Liver (tissue), 9 donors: Measurements from ENCODE around the gene COX7A2. TPM values are rescaled to one million over a fixed set of nuclear protein-coding genes. Genes with fewer than 3 reads are reported as not detected.

Source experiments
- DNase-seq: peaks from one replicate; pipeline ENCODE4 v3.0.0-alpha.2; 2017; ENCODE audit warnings: low spot score
- H3K27ac ChIP-seq, 2 donors: one replicate each; pipeline ENCODE4 v1.7.0; 2013; ENCODE audit warnings: inconsistent platforms in 2 of 2, low read length in 2 of 2, control low read depth in 1 of 2, low read depth in 1 of 2, mild to moderate bottlenecking in 1 of 2
- H3K27me3 ChIP-seq, 4 donors: one replicate each; pipeline versions ENCODE4 v1.6.1 to v1.7.0; 2013; ENCODE audit warnings: low read length in 3 of 4, inconsistent platforms in 1 of 4, mild to moderate bottlenecking in 1 of 4, moderate library complexity in 1 of 4; ENCODE audit not compliant: control insufficient read depth in 4 of 4, insufficient read depth in 4 of 4
- H3K36me3 ChIP-seq, 4 donors: one replicate each; pipeline versions ENCODE4 v1.6.1 to v1.7.0; 2013; ENCODE audit warnings: low read length in 3 of 4, mild to moderate bottlenecking in 3 of 4, low read depth in 1 of 4, moderate library complexity in 1 of 4; ENCODE audit not compliant: control insufficient read depth in 4 of 4, insufficient read depth in 3 of 4
- H3K4me1 ChIP-seq, 4 donors: one replicate each; pipeline versions ENCODE4 v1.6.1 to v1.7.0; 2013; ENCODE audit warnings: low read length in 3 of 4, mild to moderate bottlenecking in 3 of 4, moderate library complexity in 1 of 4; ENCODE audit not compliant: control insufficient read depth in 4 of 4, insufficient read depth in 4 of 4
- H3K4me3 ChIP-seq, 3 donors: one replicate each; pipeline versions ENCODE4 v1.6.1 to v1.7.0; 2013; ENCODE audit warnings: low read length in 3 of 3, control low read depth in 1 of 3, low read depth in 1 of 3, mild to moderate bottlenecking in 1 of 3
- H3K9ac ChIP-seq, 2 donors: one replicate each; pipeline ENCODE4 v1.7.0; 2013; ENCODE audit warnings: low read length in 2 of 2, mild to moderate bottlenecking in 2 of 2, moderate library complexity in 2 of 2, control low read depth in 1 of 2, low read depth in 1 of 2
- H3K9me3 ChIP-seq, 4 donors: one replicate each; pipeline versions ENCODE4 v1.6.1 to v1.7.0; 2013; ENCODE audit warnings: low read length in 3 of 4; ENCODE audit not compliant: control insufficient read depth in 4 of 4
- ATF3 ChIP-seq: IDR thresholded peaks from 2 replicates; pipeline ENCODE4 v1.6.1; 2016; ENCODE audit warnings: antibody characterized with exemption
- CTCF ChIP-seq: fragments of 150-350 bp; IDR thresholded peaks from 2 replicates; pipeline ENCODE4 v1.5.1; 2017; ENCODE audit warnings: improper control_type of control experiment, low read depth, low read length; ENCODE audit not compliant: missing input control
- EGR1 ChIP-seq, 2 donors: IDR thresholded peaks; 2 replicates each; pipeline ENCODE4 v1.6.1; 2016 to 2018; ENCODE audit warnings: antibody characterized with exemption in 2 of 2, low read depth in 2 of 2
- FOXA1 ChIP-seq: IDR thresholded peaks from 2 replicates; pipeline ENCODE4 v1.6.1; 2016; ENCODE audit warnings: antibody characterized with exemption
- FOXA2 ChIP-seq: IDR thresholded peaks from 2 replicates; pipeline ENCODE4 v1.6.1; 2016; ENCODE audit warnings: antibody characterized with exemption
- GABPA ChIP-seq, 2 donors: IDR thresholded peaks in 1 of 2; conservative IDR thresholded peaks in 1 of 2; 2 replicates each; pipeline ENCODE4 v1.6.1; 2016; ENCODE audit warnings: antibody characterized with exemption in 2 of 2, mild to moderate bottlenecking in 1 of 2, moderate library complexity in 1 of 2
- HNF4A ChIP-seq, 2 donors: conservative IDR thresholded peaks; 2 replicates each; pipeline ENCODE4 v1.6.1; 2016; ENCODE audit warnings: antibody characterized with exemption in 2 of 2, mild to moderate bottlenecking in 2 of 2
- HNF4G ChIP-seq: IDR thresholded peaks from 2 replicates; pipeline ENCODE4 v1.6.1; 2016; ENCODE audit warnings: antibody characterized with exemption
- JUND ChIP-seq, 2 donors: IDR thresholded peaks; 2 replicates each; pipeline ENCODE4 v1.6.1; 2016; ENCODE audit warnings: antibody characterized with exemption in 2 of 2
- MAX ChIP-seq: IDR thresholded peaks from 2 replicates; pipeline ENCODE4 v1.6.1; 2016; ENCODE audit warnings: antibody characterized with exemption
- NR2F2 ChIP-seq: IDR thresholded peaks from 2 replicates; pipeline ENCODE4 v1.6.1; 2016; ENCODE audit warnings: antibody characterized with exemption
- RAD21 ChIP-seq, 2 donors: IDR thresholded peaks; 2 replicates each; pipeline ENCODE4 v1.6.1; 2016; ENCODE audit warnings: antibody characterized with exemption in 2 of 2, mild to moderate bottlenecking in 2 of 2
- RXRA ChIP-seq, 2 donors: IDR thresholded peaks; 2 replicates each; pipeline ENCODE4 v1.6.1; 2017 to 2018; ENCODE audit warnings: antibody characterized with exemption in 2 of 2, mild to moderate bottlenecking in 1 of 2
- SP1 ChIP-seq: IDR thresholded peaks from 2 replicates; pipeline ENCODE4 v1.6.1; 2018; ENCODE audit warnings: antibody characterized with exemption, mild to moderate bottlenecking
- TAF1 ChIP-seq: conservative IDR thresholded peaks from 2 replicates; pipeline ENCODE4 v1.6.1; 2016; ENCODE audit warnings: antibody characterized with exemption, mild to moderate bottlenecking
- YY1 ChIP-seq: IDR thresholded peaks from 2 replicates; pipeline ENCODE4 v1.6.1; 2016; ENCODE audit warnings: antibody characterized with exemption, mild to moderate bottlenecking
- WGBS: extraction: QIAGEN DNeasy Blood & Tissue Kit; methylation state at CpG from one replicate; pipeline ENCODE4 v1.1.7; 2013; 5-methylcytosine and 5-hydroxymethylcytosine counted together
- polyA plus RNA-seq, 2 donors: library from polyadenylated mRNA; stranded (reverse) in 1 of 2; unstranded in 1 of 2; fragments of 200-250 nt in 1 of 2; fragments of >200 nt in 1 of 2; fragmentation: Nextera tagmentation in 1 of 2; extraction: Ambion mirVana in 1 of 2; gene quantifications; one replicate each; pipeline versions ENCODE4 v1.2.1 to v1.2.3, GENCODE V29; 2013 to 2015
- total RNA-seq, 2 donors: library from RNA; depleted of rRNA; stranded (reverse); fragments of >200 nt; gene quantifications; one replicate each; pipeline ENCODE4 v1.2.3, GENCODE V29; 2014
- TF ChIP-seq, protein P1 (sequence below): IDR thresholded peaks from 2 replicates; pipeline ENCODE4 v1.6.1; 2016; ENCODE audit warnings: antibody characterized with exemption
- TF ChIP-seq, protein P2 (sequence below): IDR thresholded peaks from 2 replicates; pipeline ENCODE4 v1.6.1; 2016; ENCODE audit warnings: antibody characterized with exemption, mild to moderate bottlenecking
- donor health status: healthy.
- donor health status: healthy.
- donor health status: healthy.
- donor health status: healthy.
- donor health status: healthy.

The COX7A2 gene, protein sequence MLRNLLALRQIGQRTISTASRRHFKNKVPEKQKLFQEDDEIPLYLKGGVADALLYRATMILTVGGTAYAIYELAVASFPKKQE
- total RNA-seq = 100 to 1,000 TPM in 1 of 2 donors, 10 to 100 TPM in 1; 69.8 to 279 TPM
- 100 to 1,000 TPM; 299 to 583 TPM for polyA plus RNA-seq

DNA sequence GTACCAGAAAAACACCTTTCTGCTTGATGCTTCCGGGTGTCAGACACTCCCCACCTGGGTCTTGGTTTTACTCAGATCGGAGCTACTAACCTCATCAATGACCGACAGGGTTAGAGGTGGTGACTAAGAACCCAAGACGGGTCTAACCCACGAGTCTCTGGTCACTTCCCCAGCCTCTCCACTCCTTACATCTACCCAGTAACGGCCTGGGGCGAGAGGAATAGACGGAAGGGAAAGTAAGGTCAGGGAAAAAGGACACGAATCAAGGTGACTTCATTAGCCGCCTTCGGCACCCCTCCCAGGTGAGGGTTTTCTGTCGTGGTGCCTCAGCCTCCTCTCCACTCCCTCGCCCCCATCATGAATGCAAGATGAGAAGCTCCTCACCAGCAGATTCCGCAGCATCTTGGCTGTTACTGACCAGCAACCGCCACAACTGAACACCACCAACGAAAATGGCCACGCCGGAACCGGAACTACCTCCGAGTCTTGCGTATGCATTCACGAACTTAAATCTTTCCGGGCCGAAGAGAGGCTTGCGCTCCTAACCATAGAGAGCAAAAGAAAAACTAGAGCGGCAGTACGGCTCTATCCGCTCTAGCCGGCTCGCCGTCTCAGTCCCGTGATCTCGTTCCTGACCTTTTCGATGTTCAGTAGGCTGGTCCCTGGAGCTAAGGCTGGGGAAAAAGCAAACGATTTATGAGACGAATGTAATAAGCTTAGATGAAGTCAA is at the start of gene COX7A2:
Gene COX7A2, minus strand, starts transcription at position 469 of the 730 bp plus-strand sequence. Its CDS starts 67 bp downstream, at position 402.
- Histone ChIP-seq H3K27ac (peak within 1 kb of the TSS; percentile 80 to 91), H3K9me3 (no peaks in the 10 kb centered on the region), H3K9ac (peak within 1 kb of the TSS; percentile 91 to 97), H3K36me3 (peaks cover 6 to 19% (median 10%) of the 10 kb centered on the region in 4 donors), H3K4me3 (peak within 1 kb of the TSS; percentile 69 to 100 (median 100)), H3K4me1 (peaks cover 0 to 13% (median 6%) of the 10 kb centered on the region in 4 donors), H3K27me3 (no peaks in the 10 kb centered on the region)
- peak; percentile 82 for DNase-seq
- under 1% methylated on average over 36 of the region's 36 CpGs for WGBS
- TF ChIP-seq, protein P1, sequence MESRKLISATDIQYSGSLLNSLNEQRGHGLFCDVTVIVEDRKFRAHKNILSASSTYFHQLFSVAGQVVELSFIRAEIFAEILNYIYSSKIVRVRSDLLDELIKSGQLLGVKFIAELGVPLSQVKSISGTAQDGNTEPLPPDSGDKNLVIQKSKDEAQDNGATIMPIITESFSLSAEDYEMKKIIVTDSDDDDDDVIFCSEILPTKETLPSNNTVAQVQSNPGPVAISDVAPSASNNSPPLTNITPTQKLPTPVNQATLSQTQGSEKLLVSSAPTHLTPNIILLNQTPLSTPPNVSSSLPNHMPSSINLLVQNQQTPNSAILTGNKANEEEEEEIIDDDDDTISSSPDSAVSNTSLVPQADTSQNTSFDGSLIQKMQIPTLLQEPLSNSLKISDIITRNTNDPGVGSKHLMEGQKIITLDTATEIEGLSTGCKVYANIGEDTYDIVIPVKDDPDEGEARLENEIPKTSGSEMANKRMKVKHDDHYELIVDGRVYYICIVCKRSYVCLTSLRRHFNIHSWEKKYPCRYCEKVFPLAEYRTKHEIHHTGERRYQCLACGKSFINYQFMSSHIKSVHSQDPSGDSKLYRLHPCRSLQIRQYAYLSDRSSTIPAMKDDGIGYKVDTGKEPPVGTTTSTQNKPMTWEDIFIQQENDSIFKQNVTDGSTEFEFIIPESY = peak; percentile 86
- TF ChIP-seq NR2F2 (peak; percentile 94), MAX (peak; percentile 74), FOXA1 (no peak), TAF1 (peak; percentile 95), SP1 (peak; percentile 80), FOXA2 (no peak), RXRA (IDR thresholded peaks at IDR 0.05) (peak; percentile 68 to 70), HNF4G (no peak), GABPA (IDR thresholded peaks at IDR 0.05 in 1 of 2, conservative IDR thresholded peaks at IDR 0.05 in 1 of 2) (peak; percentile 94 to 98), EGR1 (IDR thresholded peaks at IDR 0.05; ENCODE audit: low read depth in 2 of 2) (peak in 1 of 2 donors; percentile 40), YY1 (peak; percentile 97), JUND (IDR thresholded peaks at IDR 0.05) (peak in 1 of 2 donors; percentile 60), RAD21 (IDR thresholded peaks at IDR 0.05) (peak; percentile 26 to 47), CTCF (no peak), ATF3 (peak; percentile 80), HNF4A (conservative IDR thresholded peaks at IDR 0.05) (peak; percentile 32 to 36)
- TF ChIP-seq, protein P2, sequence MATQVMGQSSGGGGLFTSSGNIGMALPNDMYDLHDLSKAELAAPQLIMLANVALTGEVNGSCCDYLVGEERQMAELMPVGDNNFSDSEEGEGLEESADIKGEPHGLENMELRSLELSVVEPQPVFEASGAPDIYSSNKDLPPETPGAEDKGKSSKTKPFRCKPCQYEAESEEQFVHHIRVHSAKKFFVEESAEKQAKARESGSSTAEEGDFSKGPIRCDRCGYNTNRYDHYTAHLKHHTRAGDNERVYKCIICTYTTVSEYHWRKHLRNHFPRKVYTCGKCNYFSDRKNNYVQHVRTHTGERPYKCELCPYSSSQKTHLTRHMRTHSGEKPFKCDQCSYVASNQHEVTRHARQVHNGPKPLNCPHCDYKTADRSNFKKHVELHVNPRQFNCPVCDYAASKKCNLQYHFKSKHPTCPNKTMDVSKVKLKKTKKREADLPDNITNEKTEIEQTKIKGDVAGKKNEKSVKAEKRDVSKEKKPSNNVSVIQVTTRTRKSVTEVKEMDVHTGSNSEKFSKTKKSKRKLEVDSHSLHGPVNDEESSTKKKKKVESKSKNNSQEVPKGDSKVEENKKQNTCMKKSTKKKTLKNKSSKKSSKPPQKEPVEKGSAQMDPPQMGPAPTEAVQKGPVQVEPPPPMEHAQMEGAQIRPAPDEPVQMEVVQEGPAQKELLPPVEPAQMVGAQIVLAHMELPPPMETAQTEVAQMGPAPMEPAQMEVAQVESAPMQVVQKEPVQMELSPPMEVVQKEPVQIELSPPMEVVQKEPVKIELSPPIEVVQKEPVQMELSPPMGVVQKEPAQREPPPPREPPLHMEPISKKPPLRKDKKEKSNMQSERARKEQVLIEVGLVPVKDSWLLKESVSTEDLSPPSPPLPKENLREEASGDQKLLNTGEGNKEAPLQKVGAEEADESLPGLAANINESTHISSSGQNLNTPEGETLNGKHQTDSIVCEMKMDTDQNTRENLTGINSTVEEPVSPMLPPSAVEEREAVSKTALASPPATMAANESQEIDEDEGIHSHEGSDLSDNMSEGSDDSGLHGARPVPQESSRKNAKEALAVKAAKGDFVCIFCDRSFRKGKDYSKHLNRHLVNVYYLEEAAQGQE = peak; percentile 93
